Measurements from ENCODE around the gene ISYNA1. TPM values are rescaled to one million over a fixed set of nuclear protein-coding genes. Genes with fewer than 3 reads are reported as not detected.

The ISYNA1 gene
- 30.5 to 45.1 TPM (median 41.8 TPM) in 5 replicates for total RNA-seq (2022; extraction: Qiagen RNA extraction)

DNA sequence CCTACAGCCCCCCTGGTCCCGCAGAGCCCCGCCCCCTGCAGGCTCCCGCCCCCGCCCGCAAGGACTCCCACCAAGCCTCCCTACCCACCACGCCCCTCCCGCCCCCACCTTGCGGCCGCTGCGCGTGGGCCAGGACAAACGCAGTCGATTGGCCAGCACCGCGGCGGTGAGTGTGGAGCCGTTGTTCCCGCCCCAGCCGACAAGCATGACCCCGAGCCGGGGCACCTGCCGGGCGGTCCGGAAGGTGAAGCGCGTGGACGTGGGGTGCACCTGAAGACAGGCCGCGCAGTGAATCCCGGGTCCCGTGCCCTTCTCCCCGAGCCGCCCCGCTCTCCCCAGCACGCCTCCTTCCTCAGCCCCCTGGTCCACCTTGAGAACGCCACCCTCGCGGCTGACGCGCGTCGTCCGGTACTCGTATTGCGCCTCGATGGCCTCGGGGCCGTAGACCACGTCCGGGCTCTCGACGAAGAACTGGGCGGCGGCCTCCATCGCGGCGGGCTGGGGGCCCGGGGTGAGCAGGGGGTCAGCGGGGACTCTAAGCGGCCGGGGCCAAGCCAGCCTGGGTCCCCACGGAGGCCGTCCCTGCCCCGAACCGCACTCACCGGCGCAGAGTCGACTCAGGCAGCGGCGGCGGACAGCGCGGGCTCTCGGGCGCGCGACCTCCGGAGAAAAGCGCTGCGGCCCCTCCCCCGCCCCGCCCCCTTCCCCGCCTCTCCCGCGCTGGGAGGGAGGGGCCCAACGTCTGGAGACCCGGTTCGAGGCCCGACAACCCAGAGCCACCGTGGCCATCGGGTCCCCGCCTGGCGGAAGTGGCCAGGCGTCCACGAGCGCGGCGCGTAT lies at the start of gene ISYNA1:
Gene ISYNA1 (minus strand): TSS at position 643 of the 840 bp plus-strand sequence. CDS start 154 bp downstream, at position 489.

GRCh38 chr19:18419195-18419698 lies 18.7 kb downstream of the ISYNA1 start, which contains the start of gene SSBP4:
Gene SSBP4, plus strand, starts transcription at chr19:18419398. Its CDS starts 251 bp downstream, at chr19:18419649.

GRCh38 chr19:18397242-18398202 lies 40.4 kb downstream of the ISYNA1 start, which contains the start of gene LRRC25:
Gene LRRC25, minus strand, starts transcription at chr19:18397622. Its CDS starts 659 bp downstream, at chr19:18396963.

GRCh38 chr19:18385675-18386542 lies 52.0 kb downstream of the ISYNA1 start, which contains the start of gene GDF15:
Gene GDF15, plus strand, starts transcription at chr19:18386158. Its CDS starts 32 bp downstream, at chr19:18386190.

Other genes starting within 250 kb of the ISYNA1 start
- 8.3 to 12.8 TPM (median 11.2 TPM) in 5 replicates for gene MPV17L2, start 244.9 kb downstream of the ISYNA1 start, total RNA-seq (2022; extraction: Qiagen RNA extraction)
- gene RAB3A, start 234.1 kb downstream of the ISYNA1 start, total RNA-seq (2022; extraction: Qiagen RNA extraction), result 0.41 to 1.1 TPM (median 0.77 TPM) in 5 replicates
- 0.24 to 0.49 TPM (median 0.28 TPM) in 4 of 5 replicates, not detected in the other for gene PDE4C, start 211.7 kb downstream of the ISYNA1 start, total RNA-seq (2022; extraction: Qiagen RNA extraction)
- gene IQCN, start 163.7 kb downstream of the ISYNA1 start, total RNA-seq (2022; extraction: Qiagen RNA extraction), result 0.40 to 0.77 TPM (median 0.64 TPM) in 5 replicates
- gene JUND, start 156.5 kb downstream of the ISYNA1 start, total RNA-seq (2022; extraction: Qiagen RNA extraction), result 23.8 to 57.9 TPM (median 47.3 TPM) in 5 replicates
- 220 to 248 TPM (median 240 TPM) in 5 replicates for gene LSM4, start 115.1 kb downstream of the ISYNA1 start, total RNA-seq (2022; extraction: Qiagen RNA extraction)
- 1.5 to 4.4 TPM (median 2.9 TPM) in 5 replicates for gene PGPEP1, start 97.5 kb downstream of the ISYNA1 start, total RNA-seq (2022; extraction: Qiagen RNA extraction)
- gene GDF15, start 52.0 kb downstream of the ISYNA1 start, total RNA-seq (2022; extraction: Qiagen RNA extraction), result 14.5 to 31.3 TPM (median 24.7 TPM) in 5 replicates
- gene LRRC25, start 40.5 kb downstream of the ISYNA1 start, total RNA-seq (2022; extraction: Qiagen RNA extraction), result 0.06 TPM in 1 of 5 replicates, not detected in the others
- gene SSBP4, start 18.7 kb downstream of the ISYNA1 start, total RNA-seq (2022; extraction: Qiagen RNA extraction), result 36.0 to 47.5 TPM (median 45.6 TPM) in 5 replicates
- gene ELL, start 83.9 kb upstream of the ISYNA1 start, total RNA-seq (2022; extraction: Qiagen RNA extraction), result 3.8 to 6.0 TPM (median 5.3 TPM) in 5 replicates
- 119 to 157 TPM (median 147 TPM) in 5 replicates for gene FKBP8, start 105.4 kb upstream of the ISYNA1 start, total RNA-seq (2022; extraction: Qiagen RNA extraction)
- gene KXD1, start 119.7 kb upstream of the ISYNA1 start, total RNA-seq (2022; extraction: Qiagen RNA extraction), result 90.2 to 103 TPM (median 98.8 TPM) in 5 replicates
- gene UBA52, start 133.7 kb upstream of the ISYNA1 start, total RNA-seq (2022; extraction: Qiagen RNA extraction), result 1,110 to 1,215 TPM (median 1,145 TPM) in 5 replicates
- 40.4 to 62.8 TPM (median 60.6 TPM) in 5 replicates for gene REX1BD, start 150.7 kb upstream of the ISYNA1 start, total RNA-seq (2022; extraction: Qiagen RNA extraction)
- gene CRLF1, start 168.7 kb upstream of the ISYNA1 start, total RNA-seq (2022; extraction: Qiagen RNA extraction), result 3.0 to 7.7 TPM (median 5.0 TPM) in 5 replicates
- gene TMEM59L, start 174.7 kb upstream of the ISYNA1 start, total RNA-seq (2022; extraction: Qiagen RNA extraction), result 4.8 to 7.3 TPM (median 6.5 TPM) in 5 replicates
- gene KLHL26, start 198.9 kb upstream of the ISYNA1 start, total RNA-seq (2022; extraction: Qiagen RNA extraction), result 2.6 to 5.3 TPM (median 3.7 TPM) in 5 replicates
- gene CRTC1, start 245.5 kb upstream of the ISYNA1 start, total RNA-seq (2022; extraction: Qiagen RNA extraction), result 2.5 to 4.6 TPM (median 4.1 TPM) in 5 replicates

Data from A549 treated with Mapracorat at 1 μM for 4 hours (cell line).